Measurements from ENCODE around the gene PSMD9. TPM values are rescaled to one million over a fixed set of nuclear protein-coding genes. Genes with fewer than 3 reads are reported as not detected.

The PSMD9 gene
- total RNA-seq, 1 experiment from 2014 or later: 39.9 TPM

DNA sequence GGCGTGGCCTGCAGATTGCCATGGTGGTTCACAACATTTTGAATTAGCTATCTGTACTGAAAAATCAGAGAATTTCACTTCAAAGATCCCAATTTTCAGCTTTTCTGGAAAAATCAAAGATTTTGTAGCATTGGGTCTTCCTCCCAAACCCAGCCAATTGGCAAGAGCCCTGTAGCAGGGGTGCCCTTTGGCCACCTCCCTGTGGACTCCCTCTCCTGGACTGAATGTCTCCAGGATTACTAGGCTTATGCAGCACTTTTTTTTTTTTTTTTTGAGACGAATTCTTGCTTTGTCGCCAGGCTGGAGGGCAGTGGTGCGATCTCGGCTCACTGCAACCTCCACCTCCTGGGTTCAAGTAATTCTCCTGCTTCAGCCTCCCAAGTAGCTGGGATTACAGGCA is 9.7 kb downstream of the PSMD9 start:
- Histone ChIP-seq H2BK12ac (ENCODE audit: insufficient read length, low read depth, low read length) (no peak overlapping the region), H3K14ac (ENCODE audit: insufficient read depth, low read length) (no peak overlapping the region), H4K20me1 (ENCODE audit: control insufficient read depth, insufficient read depth, insufficient read length) (no peaks in the 10 kb centered on the region), H3K56ac (ENCODE audit: insufficient read length, low read depth, low read length) (no peak overlapping the region), H3K27ac (ENCODE audit: insufficient read length, low read depth, low read length) (no peak overlapping the region), H4K5ac (ENCODE audit: insufficient read length, low read depth, low read length) (no peak overlapping the region), H2BK20ac (ENCODE audit: low read depth, low read length, poor library complexity, severe bottlenecking) (no peak overlapping the region), H3K23ac (ENCODE audit: insufficient read length, low read depth, low read length) (no peak overlapping the region), H3K79me2 (ENCODE audit: insufficient read depth, low read length) (no peaks in the 10 kb centered on the region), H2AFZ (ENCODE audit: low read length) (no peak overlapping the region), H4K8ac (replicated peaks; ENCODE audit: insufficient read length, low read depth, low read length) (no peak overlapping the region), H3K4ac (ENCODE audit: low read depth, low read length) (no peak overlapping the region), H3K79me1 (ENCODE audit: insufficient read depth, low read depth, low read length, poor library complexity, severe bottlenecking) (no peaks in the 10 kb centered on the region), H3T11ph (ENCODE audit: low read length) (no peak overlapping the region), H3K4me2 (ENCODE audit: insufficient read depth, insufficient read length, low read length) (no peak overlapping the region), H3K9ac (ENCODE audit: extremely low read depth, insufficient read length, low read length) (no peak overlapping the region), H3K4me1 (ENCODE audit: insufficient read depth, low read length) (no peaks in the 10 kb centered on the region), H2AK5ac (ENCODE audit: insufficient read length, low read length) (no peak overlapping the region), H3K27me3 (ENCODE audit: insufficient read depth, low read length) (no peaks in the 10 kb centered on the region), H3K23me2 (ENCODE audit: insufficient read length, low read depth, low read length, poor library complexity, severe bottlenecking) (no peaks in the 10 kb centered on the region), H2BK5ac (ENCODE audit: insufficient read length, low read length) (no peak overlapping the region), H3K9me3 (ENCODE audit: control insufficient read depth, low read depth, low read length) (no peaks in the 10 kb centered on the region), H2BK120ac (ENCODE audit: low read depth, low read length, poor library complexity, severe bottlenecking) (no peak overlapping the region), H2BK15ac (ENCODE audit: low read depth, low read length) (no peak overlapping the region), H3K18ac (ENCODE audit: insufficient read length, low read depth, low read length) (no peak overlapping the region), H4K91ac (ENCODE audit: insufficient read length, low read depth, low read length) (no peak overlapping the region)
- DNase-seq: no peak
- no peak overlapping the region for H3K27ac Mint-ChIP-seq
- H3K27me3 Mint-ChIP-seq (ENCODE audit: low read depth): no peaks in the 10 kb centered on the region
- no peak overlapping the region for H3K4me3 Mint-ChIP-seq
- TF ChIP-seq, protein P1, sequence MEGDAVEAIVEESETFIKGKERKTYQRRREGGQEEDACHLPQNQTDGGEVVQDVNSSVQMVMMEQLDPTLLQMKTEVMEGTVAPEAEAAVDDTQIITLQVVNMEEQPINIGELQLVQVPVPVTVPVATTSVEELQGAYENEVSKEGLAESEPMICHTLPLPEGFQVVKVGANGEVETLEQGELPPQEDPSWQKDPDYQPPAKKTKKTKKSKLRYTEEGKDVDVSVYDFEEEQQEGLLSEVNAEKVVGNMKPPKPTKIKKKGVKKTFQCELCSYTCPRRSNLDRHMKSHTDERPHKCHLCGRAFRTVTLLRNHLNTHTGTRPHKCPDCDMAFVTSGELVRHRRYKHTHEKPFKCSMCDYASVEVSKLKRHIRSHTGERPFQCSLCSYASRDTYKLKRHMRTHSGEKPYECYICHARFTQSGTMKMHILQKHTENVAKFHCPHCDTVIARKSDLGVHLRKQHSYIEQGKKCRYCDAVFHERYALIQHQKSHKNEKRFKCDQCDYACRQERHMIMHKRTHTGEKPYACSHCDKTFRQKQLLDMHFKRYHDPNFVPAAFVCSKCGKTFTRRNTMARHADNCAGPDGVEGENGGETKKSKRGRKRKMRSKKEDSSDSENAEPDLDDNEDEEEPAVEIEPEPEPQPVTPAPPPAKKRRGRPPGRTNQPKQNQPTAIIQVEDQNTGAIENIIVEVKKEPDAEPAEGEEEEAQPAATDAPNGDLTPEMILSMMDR (conservative IDR thresholded peaks at IDR 0.05): no peak
- WGBS (ENCODE audit: extremely low coverage, insufficient read length, low lambda C conversion rate): no CpG with 5 or more reads among the region's 5 CpGs
- peaks cover 12% of the 10 kb centered on the region in 2 experiments for H3K4me1 Mint-ChIP-seq
- H3K9me3 Mint-ChIP-seq: no peaks in the 10 kb centered on the region
- peaks cover 18 to 65% (median 44%) of the 10 kb centered on the region in 3 experiments; a peak in 6 of 7 replicates for H3K36me3 Mint-ChIP-seq (ENCODE audit: insufficient read depth in 1 of 3, low read depth in 3 of 3)

Measured in H9 (cell line).